NCI-H128 (cell line): ENCODE data around the gene TMEM184B.

ENCODE experiments used
- DNase-seq: peaks from one replicate; lab custom pipeline; 2025; ENCODE audit not compliant: unreplicated experiment; lab: John Stamatoyannopoulos, UW

TMEM184B gene

GRCh38 chr22:38282397-38282796, 9.6 kb upstream of the TMEM184B start:
- DNase-seq: no peak

GRCh38 chr22:38276166-38276565, 3.4 kb upstream of the TMEM184B start:
- no peak for DNase-seq

- no peak for DNase-seq
Measured at GRCh38 chr22:38273135-38273826, 471 bp upstream of the TMEM184B start.

- peak; percentile 36 for DNase-seq
Measured at GRCh38 chr22:38271927-38272372, 860 bp downstream of the TMEM184B start.

GRCh38 chr22:38271101-38271500, 1.7 kb downstream of the TMEM184B start:
- DNase-seq: no peak

- DNase-seq: no peak
Measured at GRCh38 chr22:38270091-38270992, 2.5 kb downstream of the TMEM184B start.

- no peak for DNase-seq
Measured at GRCh38 chr22:38269466-38269865, 3.3 kb downstream of the TMEM184B start.

GRCh38 chr22:38267086-38267485, 5.7 kb downstream of the TMEM184B start:
- DNase-seq: no peak

- DNase-seq: no peak
Measured at GRCh38 chr22:38266120-38266519, 6.7 kb downstream of the TMEM184B start.

- no peak for DNase-seq
Measured at GRCh38 chr22:38264322-38264843, 8.4 kb downstream of the TMEM184B start.

- DNase-seq: no peak
Measured at GRCh38 chr22:38262051-38262795, 10.6 kb downstream of the TMEM184B start.

GRCh38 chr22:38260761-38261681, 11.8 kb downstream of the TMEM184B start:
- DNase-seq: no peak

GRCh38 chr22:38259370-38259769, 13.4 kb downstream of the TMEM184B start:
- no peak for DNase-seq

GRCh38 chr22:38258895-38259294, 13.9 kb downstream of the TMEM184B start:
- no peak for DNase-seq

GRCh38 chr22:38257650-38258250, 15.1 kb downstream of the TMEM184B start:
- peak; percentile 68 for DNase-seq

GRCh38 chr22:38257181-38257580, 15.6 kb downstream of the TMEM184B start:
- DNase-seq: no peak

- no peak for DNase-seq
Measured at GRCh38 chr22:38255697-38256096, 17.1 kb downstream of the TMEM184B start.

- DNase-seq: no peak
Measured at GRCh38 chr22:38251341-38251692, 21.5 kb downstream of the TMEM184B start.

GRCh38 chr22:38250643-38251340, 22.0 kb downstream of the TMEM184B start:
- no peak for DNase-seq
